GM19240 (cell line): ENCODE data around the gene KIF6.

Experiments used
- DNase-seq: peaks from one replicate; pipeline ENCODE4 v3.0.0; 2011; ENCODE audit warnings: low spot score; ENCODE audit not compliant: insufficient read length

Gene KIF6

GRCh38 chr6:39422238-39422637 lies 303.0 kb downstream of the KIF6 start:
- DNase-seq = no peak

DNA sequence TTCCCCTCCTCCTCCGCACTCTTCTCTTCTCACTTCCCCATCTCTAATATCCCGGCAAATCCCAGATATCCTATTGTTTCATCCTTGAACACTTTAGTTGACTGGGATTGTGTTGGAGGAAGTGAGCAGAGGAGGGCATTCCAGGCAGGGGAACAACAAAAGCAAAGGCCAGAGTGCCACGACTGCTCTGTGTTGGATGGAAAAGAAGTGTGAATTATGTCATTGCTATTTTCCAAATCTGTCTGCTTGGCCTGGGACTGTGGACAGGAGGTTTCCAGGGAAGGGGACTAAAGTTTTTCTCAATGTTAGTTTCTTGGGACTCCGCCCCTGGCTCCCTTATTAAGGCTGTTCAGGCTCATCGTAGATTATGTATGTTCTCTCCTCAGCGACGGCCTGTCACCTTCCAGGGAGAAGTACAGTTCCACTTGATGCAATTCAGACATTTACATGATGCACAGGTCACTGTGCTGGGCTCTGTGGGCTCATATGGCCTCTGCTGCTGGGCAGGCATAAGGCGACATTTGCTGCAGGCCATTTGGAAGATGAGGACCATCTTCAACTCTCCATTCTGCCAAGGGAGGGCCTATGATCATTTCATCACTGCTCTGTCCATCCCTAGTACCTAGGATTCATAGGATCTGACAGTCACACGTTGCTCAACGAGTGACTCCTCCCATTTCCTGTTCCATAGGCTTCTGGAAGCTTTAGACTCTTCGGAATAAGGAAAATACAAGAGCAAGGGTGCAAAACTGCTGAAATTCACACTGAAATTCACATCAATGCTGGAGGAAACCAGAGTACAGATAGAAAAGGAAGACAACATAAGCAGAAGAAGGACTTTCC lies 303.6 kb downstream of the KIF6 start:
- no peak for DNase-seq

GRCh38 chr6:39420300-39421265 lies 304.6 kb downstream of the KIF6 start:
- no peak for DNase-seq

GRCh38 chr6:39419607-39420006 lies 305.6 kb downstream of the KIF6 start:
- no peak for DNase-seq

- no peak for DNase-seq
Measured at GRCh38 chr6:39417440-39417839, 307.8 kb downstream of the KIF6 start.

GRCh38 chr6:39416728-39417127 lies 308.5 kb downstream of the KIF6 start:
- DNase-seq = no peak

GRCh38 chr6:39416026-39416425 lies 309.2 kb downstream of the KIF6 start:
- DNase-seq = no peak

GRCh38 chr6:39415482-39415881 lies 309.7 kb downstream of the KIF6 start:
- no peak for DNase-seq

DNA sequence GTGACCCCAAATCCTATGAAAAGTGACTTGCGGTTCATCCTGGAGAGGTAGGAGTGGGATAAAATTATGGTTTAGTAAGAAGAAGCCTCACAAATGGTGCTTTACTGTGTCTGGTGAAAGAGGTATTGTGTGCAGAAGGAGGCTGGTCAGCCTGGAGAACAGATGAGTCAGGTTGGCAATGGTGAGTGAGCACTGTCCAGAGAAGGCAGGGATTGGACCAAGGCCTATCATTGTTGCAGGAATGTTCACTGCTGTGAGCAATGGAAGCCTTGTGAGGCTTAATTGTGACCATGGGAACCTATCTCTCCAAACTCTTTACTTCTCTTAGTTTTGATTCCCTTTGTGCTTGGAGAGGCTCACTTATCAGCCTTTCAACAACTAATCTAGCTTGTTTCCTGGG lies 313.7 kb downstream of the KIF6 start:
- DNase-seq = no peak

GRCh38 chr6:39411001-39411400 lies 314.2 kb downstream of the KIF6 start:
- DNase-seq = no peak

GRCh38 chr6:39409889-39410288 lies 315.3 kb downstream of the KIF6 start:
- DNase-seq = no peak

DNA sequence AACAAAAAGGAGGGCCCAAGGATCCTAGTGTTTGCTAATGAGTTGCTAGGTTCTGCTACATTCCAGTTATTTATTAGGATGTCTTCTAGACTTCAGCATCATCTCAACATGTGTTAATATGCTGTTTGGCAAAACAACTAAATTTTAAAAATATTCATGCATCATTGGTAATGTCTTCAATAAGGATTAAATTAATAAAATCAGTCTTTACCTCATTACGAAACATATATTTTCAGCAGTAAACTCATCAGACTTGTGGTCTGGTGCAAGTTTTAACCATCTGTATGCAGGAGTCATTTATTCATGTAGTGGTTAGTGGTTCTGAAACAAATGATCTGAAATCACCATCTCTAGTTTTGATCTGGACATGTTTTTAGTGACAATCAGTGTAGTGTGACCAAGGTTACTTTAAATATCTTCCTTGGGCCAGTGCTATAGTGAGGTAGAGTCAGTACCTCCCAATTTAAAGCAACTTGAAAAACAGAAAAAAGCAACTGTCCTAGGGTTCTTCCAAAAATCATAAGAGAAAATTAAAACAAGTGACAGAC lies 317.7 kb downstream of the KIF6 start:
- no peak for DNase-seq

DNA sequence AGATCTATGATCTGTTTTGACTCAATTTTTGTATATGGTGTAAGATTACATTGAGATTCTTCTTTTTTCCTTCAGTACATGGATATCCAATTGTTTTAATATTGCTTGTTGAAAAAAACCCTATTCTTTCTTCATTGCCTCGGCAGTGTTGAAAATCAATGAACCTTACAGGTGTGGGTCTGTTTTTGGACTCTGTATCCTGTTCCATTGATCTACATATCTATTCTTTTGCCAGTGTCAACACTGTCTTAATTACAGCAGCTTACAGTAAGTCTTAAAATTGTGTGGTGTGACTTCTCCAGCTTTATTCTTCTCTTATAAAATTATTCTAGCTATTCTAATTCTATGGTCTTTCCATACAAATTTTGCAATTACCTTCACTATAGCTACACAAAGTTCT lies 320.9 kb downstream of the KIF6 start:
- DNase-seq = no peak

- no peak for DNase-seq
Measured at GRCh38 chr6:39403304-39403703, 321.9 kb downstream of the KIF6 start.

- no peak for DNase-seq
Measured at GRCh38 chr6:39402239-39402751, 322.9 kb downstream of the KIF6 start.

DNA sequence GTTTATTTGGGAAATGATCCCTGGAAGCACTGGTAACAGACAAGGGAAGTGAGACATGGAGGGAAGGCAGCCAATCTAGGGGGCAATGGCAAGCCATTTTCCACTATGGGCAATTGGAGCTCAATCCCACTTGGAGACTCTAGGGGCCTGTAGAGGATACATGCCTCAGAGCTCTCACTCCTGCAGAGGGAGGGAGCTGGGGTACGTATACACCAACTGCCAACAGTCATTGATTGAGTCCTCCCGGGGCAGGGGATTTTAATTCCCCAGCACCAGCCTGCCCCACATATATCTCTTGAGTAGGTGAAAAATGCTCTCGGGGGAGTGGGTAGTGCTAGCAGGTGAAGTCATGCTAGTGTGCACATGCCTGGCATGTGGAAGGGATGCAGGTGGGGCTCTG lies 323.8 kb downstream of the KIF6 start:
- no peak for DNase-seq

DNA sequence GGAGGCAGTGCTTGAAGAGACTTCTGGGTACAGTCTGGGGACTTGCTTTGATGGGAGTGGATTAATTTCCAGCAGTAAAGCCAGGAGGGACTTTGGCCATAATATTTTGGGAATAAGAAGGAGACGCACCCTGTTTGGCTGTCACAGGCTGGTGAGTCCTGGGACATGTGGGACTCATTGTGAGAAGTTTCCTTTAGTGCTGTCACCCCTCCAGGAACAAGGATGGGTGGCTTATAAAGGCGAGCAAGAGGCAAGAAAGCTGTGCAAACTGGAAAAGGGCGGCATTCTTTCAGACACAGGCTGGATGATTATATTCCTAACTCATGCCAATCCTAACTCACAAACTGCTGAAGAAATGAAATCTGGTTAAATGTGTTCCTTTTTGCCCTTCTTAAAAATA lies 325.2 kb downstream of the KIF6 start:
- DNase-seq = no peak

DNA sequence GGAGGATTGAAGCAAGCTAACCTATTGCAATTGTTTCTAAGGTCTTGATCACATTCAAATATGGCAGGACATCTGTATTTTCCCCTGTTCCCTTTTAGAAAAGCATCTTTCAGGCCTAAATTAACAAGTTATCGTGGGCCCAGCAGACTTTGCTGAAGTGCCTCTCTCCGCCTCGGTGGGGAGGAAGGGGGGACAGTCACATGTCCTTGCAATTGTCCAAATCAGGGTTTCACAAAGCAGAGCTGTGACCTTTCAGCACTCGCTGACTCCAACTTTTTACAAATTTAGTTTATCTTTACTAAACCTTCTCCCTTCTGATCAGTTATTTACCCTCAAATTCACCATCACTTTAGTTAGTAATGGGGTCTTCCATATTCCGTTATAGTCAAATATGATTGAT lies 328.4 kb downstream of the KIF6 start:
- DNase-seq = no peak

DNA sequence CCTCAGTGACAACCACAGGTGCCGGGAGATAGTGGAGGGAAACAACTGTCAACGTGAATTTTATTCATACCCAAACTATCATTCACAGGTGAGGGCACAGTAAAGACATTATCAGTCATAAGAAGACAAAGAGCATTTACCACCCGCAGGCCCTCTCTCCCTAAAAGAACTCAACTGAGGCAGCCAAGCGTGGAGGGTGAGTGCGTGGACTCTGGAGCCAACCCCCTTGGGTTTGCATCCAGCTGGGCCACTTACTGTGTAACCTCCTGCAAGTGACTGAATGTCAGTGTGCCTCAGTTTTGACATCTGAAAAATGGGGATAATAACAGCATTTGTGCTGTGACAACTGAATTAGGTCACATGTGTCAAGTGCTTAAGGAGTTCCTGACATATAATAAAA lies 332.1 kb downstream of the KIF6 start:
- DNase-seq = no peak

DNA sequence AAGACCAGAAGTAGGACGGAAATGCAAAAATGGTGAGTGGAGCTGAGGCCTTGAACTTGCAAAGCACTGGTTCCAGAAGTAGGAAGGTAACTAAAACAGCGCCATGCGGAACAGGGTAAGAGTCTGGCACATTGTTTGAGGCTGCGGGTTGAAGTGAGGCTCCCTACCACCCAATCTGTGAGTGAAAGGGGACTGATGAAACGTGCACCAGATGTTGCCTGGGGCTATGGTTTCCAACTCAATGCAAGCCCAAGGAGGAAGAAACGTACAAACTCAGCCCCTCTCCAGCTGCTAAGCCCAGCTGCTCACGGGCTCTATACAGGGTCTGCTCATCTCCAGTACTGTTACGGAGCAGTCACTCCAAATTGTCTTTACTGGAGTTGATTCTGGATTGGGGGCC lies 334.0 kb downstream of the KIF6 start:
- DNase-seq = no peak

DNA sequence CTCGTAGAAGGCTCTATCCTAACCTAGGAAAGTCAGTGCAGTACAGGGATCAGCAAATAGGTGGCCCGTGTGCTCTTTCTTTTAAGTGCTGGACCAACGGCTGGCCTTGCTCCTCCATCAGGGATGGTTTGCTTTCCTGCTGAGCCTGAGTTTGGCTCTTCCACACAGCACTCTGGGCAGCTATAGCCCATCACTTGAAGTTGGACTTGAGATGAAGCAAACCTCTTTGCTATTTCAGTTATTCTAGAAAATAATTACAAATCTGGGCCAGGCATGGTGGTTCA lies 335.8 kb downstream of the KIF6 start:
- no peak for DNase-seq
